HG02943 (cell line): ENCODE measurements around the gene AMBRA1.

Experiments used
- ATAC-seq: cut with Tn5 transposase; IDR thresholded peaks from one replicate; pipeline ENCODE4 v1.9.1; 2021; ENCODE audit warnings: mild to moderate bottlenecking, low read depth, moderate library complexity; ENCODE audit not compliant: unreplicated experiment

Gene AMBRA1

GRCh38 chr11:46414466-46414796 is 179.4 kb downstream of the AMBRA1 start:
- ATAC-seq = no peak

GRCh38 chr11:46413760-46414465 is 179.9 kb downstream of the AMBRA1 start:
- ATAC-seq = no peak

- ATAC-seq = no peak
Measured at GRCh38 chr11:46410021-46410420, 183.8 kb downstream of the AMBRA1 start.

- no peak for ATAC-seq
Measured at GRCh38 chr11:46408407-46408986, 185.3 kb downstream of the AMBRA1 start.

- no peak for ATAC-seq
Measured at GRCh38 chr11:46407635-46408034, 186.2 kb downstream of the AMBRA1 start.

GRCh38 chr11:46404476-46405017 is 189.3 kb downstream of the AMBRA1 start:
- ATAC-seq = no peak

GRCh38 chr11:46402957-46403902 is 190.6 kb downstream of the AMBRA1 start:
- no peak for ATAC-seq

GRCh38 chr11:46397526-46397925 is 196.3 kb downstream of the AMBRA1 start:
- no peak for ATAC-seq

- no peak for ATAC-seq
Measured at GRCh38 chr11:46393759-46394158, 200.1 kb downstream of the AMBRA1 start.

- no peak for ATAC-seq
Measured at GRCh38 chr11:46393231-46393616, 200.6 kb downstream of the AMBRA1 start.

GRCh38 chr11:46392421-46393230 is 201.2 kb downstream of the AMBRA1 start:
- ATAC-seq = no peak

GRCh38 chr11:46391578-46392420 is 202.0 kb downstream of the AMBRA1 start, which contains the start of gene CHRM4:
Gene CHRM4, minus strand, starts transcription at chr11:46391776. Its CDS starts 5,219 bp downstream, at chr11:46386557.
- ATAC-seq = no peak

- ATAC-seq = no peak
Measured at GRCh38 chr11:46391186-46391577, 202.6 kb downstream of the AMBRA1 start.

GRCh38 chr11:46390331-46391171 is 203.3 kb downstream of the AMBRA1 start:
- no peak for ATAC-seq

- ATAC-seq = no peak
Measured at GRCh38 chr11:46389450-46390330, 204.1 kb downstream of the AMBRA1 start.

- no peak for ATAC-seq
Measured at GRCh38 chr11:46388619-46389449, 205.0 kb downstream of the AMBRA1 start.
